Psoas muscle (tissue), 8 donors: ENCODE measurements around the gene EEFSEC. TPM values are rescaled to one million over a fixed set of nuclear protein-coding genes. Genes with fewer than 3 reads are reported as not detected.

Source experiments
- ATAC-seq, 4 donors: fragments of 200-7000 bp; cut with Tn5 transposase; one replicate each; pipeline ENCODE4 v1.9.1; 2020; ENCODE audit warnings: moderate library complexity in 3 of 4, mild to moderate bottlenecking in 2 of 4
- DNase-seq, 2 donors: peaks; one replicate each; pipeline ENCODE4 v3.0.0-alpha.2; 2020
- H3K27ac ChIP-seq: fragments of 200-600 bp; one replicate; pipeline ENCODE4 v1.8.0; 2022
- H3K27me3 ChIP-seq, 3 donors: fragments of 200-600 bp in 1 of 3; one replicate each; pipeline versions ENCODE4 v1.6.1 to v1.8.0; 2013 to 2022; ENCODE audit warnings: low read length in 2 of 3, mild to moderate bottlenecking in 2 of 3, moderate library complexity in 1 of 3; ENCODE audit not compliant: insufficient read depth in 3 of 3
- H3K36me3 ChIP-seq, 2 donors: fragments of 200-600 bp in 1 of 2; one replicate each; pipeline versions ENCODE4 v1.6.1 to v1.8.0; 2013 to 2022; ENCODE audit warnings: low read depth in 1 of 2, mild to moderate bottlenecking in 1 of 2, moderate library complexity in 1 of 2; ENCODE audit not compliant: insufficient read depth in 1 of 2
- H3K4me1 ChIP-seq: fragments of 200-600 bp; one replicate; pipeline ENCODE4 v1.8.0; 2022
- H3K4me3 ChIP-seq: fragments of 200-600 bp; one replicate; pipeline ENCODE4 v1.8.0; 2022; ENCODE audit warnings: mild to moderate bottlenecking
- H3K9me3 ChIP-seq: fragments of 200-600 bp; one replicate; pipeline ENCODE4 v1.8.0; 2022
- CTCF ChIP-seq: fragments of 200-600 bp; IDR thresholded peaks from one replicate; pipeline ENCODE4 v1.8.0; 2022; ENCODE audit warnings: antibody characterized with exemption
- WGBS, 3 donors: extraction: QIAGEN DNeasy Blood & Tissue Kit; methylation state at CpG; one replicate each; pipeline versions ENCODE4 v1.1.6 to v1.1.7; 2013; 5-methylcytosine and 5-hydroxymethylcytosine counted together
- intact Hi-C, 2 donors: fragments of 100-400 bp; cut with DNase I; formaldehyde crosslinking; loops; one replicate each; pipeline versions ENCODE4 v1.11.0 to v1.14.2; 2022
- polyA plus RNA-seq, 3 donors: library from polyadenylated mRNA; stranded (reverse); fragments of 200-250 nt; gene quantifications; one replicate each; pipeline ENCODE4 v1.2.3, GENCODE V29; 2013
- total RNA-seq, 4 donors: library from RNA; stranded (reverse); fragmentation: NEBNext Ultra II Directional in 2 of 4; extraction: Animal tissue kit (Norgen Biotek cat#: 25700) in 2 of 4; gene quantifications; one replicate each; pipeline versions ENCODE4 v1.2.1 to v1.2.4, GENCODE V29; 2021 to 2023
- donor health status: healthy with polysubstance abuse.
- donor health status: DM: no; HTN: no; CAD: no; lungs with moderate emphysema.
- donor health status: Bipolar disorder and iron deficiency.
- donor health status: healthy.
- donor health status: DM: yes; HTN: yes; CAD: no.
- donor health status: DM: no; HTN: no; CAD: no.
- donor health status: DM: no; HTN: no; CAD: no.
- donor health status: DM: yes; HTN: yes; CAD: no.

Gene EEFSEC
- total and polyA plus RNA-seq, 7 donors = 10.7 to 18.9 (median 14.0) TPM

GRCh38 chr3:128260275-128260674, 107.0 kb downstream of the EEFSEC start:
- Histone ChIP-seq H3K9me3 (peaks cover 14% of the 10 kb centered on the region), H3K27ac (no peak overlapping the region), H3K4me3 (no peak overlapping the region), H3K36me3 (peaks cover 0 to 8% of the 10 kb centered on the region in 2 donors), H3K4me1 (no peaks in the 10 kb centered on the region), H3K27me3 (no peaks in the 10 kb centered on the region)
- TF ChIP-seq CTCF = no peak
- WGBS, 3 donors = 96 to 100% (median 96%) methylated on average over 1 of the region's 1 CpG
- intact Hi-C loops = no loop called here
- ATAC-seq (no peak), DNase-seq (no peak)

- Histone ChIP-seq H3K9me3 (peaks cover 14% of the 10 kb centered on the region), H3K4me1 (no peaks in the 10 kb centered on the region), H3K27ac (no peak overlapping the region), H3K36me3 (peaks cover 0 to 18% of the 10 kb centered on the region in 2 donors), H3K4me3 (no peak overlapping the region), H3K27me3 (no peaks in the 10 kb centered on the region)
- intact Hi-C loops = no loop called here
- peak in 1 of 2 donors; percentile 21 for DNase-seq
- TF ChIP-seq CTCF = no peak
- ATAC-seq = no peak
- WGBS, 3 donors = 94 to 98% (median 97%) methylated on average over 3 of the region's 3 CpGs
Observed at GRCh38 chr3:128262457-128262856, 109.2 kb downstream of the EEFSEC start.

DNA sequence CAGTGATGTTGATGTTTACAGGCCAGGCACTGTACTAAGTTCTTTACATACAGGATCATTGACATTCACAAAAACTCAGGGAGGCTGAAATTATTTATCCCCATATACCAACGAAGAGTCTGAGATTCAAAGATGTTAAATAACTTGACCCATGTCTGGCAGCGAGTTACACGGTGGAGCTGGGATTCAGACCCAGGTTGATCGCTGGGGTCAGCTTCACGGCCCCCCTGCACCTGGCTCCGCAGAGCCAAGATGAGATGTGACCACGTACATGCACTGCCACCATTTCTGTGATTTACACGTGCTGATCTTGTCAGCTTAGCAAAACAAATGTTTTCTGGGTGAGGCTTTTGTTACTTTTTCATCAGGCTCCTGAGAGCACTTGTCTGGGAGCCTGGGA, 109.8 kb downstream of the EEFSEC start:
- 88 to 90% (median 90%) methylated on average over 8 of the region's 8 CpGs for WGBS, 3 donors
- intact Hi-C loops = no loop called here
- Histone ChIP-seq H3K4me3 (no peak overlapping the region), H3K27ac (no peak overlapping the region), H3K9me3 (peaks cover 14% of the 10 kb centered on the region), H3K4me1 (no peaks in the 10 kb centered on the region), H3K36me3 (peaks cover 0 to 24% of the 10 kb centered on the region in 2 donors), H3K27me3 (no peaks in the 10 kb centered on the region)
- ATAC-seq (no peak), DNase-seq (no peak)
- TF ChIP-seq CTCF = no peak

- no peaks in the 10 kb centered on the region for H3K4me1 ChIP-seq
- H3K4me3 ChIP-seq = no peak overlapping the region
Observed at GRCh38 chr3:128263946-128264345, 110.7 kb downstream of the EEFSEC start.

More at GRCh38 chr3:128263946-128264345, 110.7 kb downstream of the EEFSEC start:
- DNase-seq (no peak), ATAC-seq (peak in 1 of 4 donors; percentile 37)
- Histone ChIP-seq H3K27me3 (no peaks in the 10 kb centered on the region), H3K9me3 (peaks cover 14% of the 10 kb centered on the region), H3K36me3 (peaks cover 0 to 27% of the 10 kb centered on the region in 2 donors), H3K27ac (no peak overlapping the region)
- 93 to 94% (median 94%) methylated on average over 6 of the region's 6 CpGs for WGBS, 3 donors
- intact Hi-C loops = no loop called here
- no peak for TF ChIP-seq CTCF
